ENCODE results near the gene TRMT61A. TPM values are rescaled to one million over a fixed set of nuclear protein-coding genes. Genes with fewer than 3 reads are reported as not detected.

TRMT61A gene
- total RNA-seq, 1 donor from 2014 or later = 17.1 TPM

DNA sequence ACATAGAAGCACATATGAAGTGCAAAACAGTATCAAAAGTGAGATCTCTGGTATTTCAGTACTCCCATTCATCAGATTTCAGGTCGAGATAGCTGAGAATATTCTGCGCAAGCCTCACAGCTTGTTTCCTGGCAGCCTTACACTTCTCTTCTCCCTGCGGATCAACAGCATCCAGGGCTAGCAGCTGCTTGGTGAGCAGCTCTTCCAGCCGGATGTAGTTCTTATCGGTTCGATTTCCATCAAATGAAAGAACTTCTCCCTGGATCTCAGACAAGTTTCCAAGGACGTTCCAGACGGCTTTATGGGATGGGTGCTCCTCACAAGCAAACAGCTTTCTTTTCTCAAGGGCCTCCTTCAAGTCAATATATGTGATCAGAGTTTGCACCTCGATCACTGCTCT, 30.8 kb downstream of the TRMT61A start:
- TF ChIP-seq, protein P1, sequence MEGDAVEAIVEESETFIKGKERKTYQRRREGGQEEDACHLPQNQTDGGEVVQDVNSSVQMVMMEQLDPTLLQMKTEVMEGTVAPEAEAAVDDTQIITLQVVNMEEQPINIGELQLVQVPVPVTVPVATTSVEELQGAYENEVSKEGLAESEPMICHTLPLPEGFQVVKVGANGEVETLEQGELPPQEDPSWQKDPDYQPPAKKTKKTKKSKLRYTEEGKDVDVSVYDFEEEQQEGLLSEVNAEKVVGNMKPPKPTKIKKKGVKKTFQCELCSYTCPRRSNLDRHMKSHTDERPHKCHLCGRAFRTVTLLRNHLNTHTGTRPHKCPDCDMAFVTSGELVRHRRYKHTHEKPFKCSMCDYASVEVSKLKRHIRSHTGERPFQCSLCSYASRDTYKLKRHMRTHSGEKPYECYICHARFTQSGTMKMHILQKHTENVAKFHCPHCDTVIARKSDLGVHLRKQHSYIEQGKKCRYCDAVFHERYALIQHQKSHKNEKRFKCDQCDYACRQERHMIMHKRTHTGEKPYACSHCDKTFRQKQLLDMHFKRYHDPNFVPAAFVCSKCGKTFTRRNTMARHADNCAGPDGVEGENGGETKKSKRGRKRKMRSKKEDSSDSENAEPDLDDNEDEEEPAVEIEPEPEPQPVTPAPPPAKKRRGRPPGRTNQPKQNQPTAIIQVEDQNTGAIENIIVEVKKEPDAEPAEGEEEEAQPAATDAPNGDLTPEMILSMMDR (IDR thresholded peaks at IDR 0.05; ENCODE audit: insufficient read depth, low read length, poor library complexity, severe bottlenecking) = no peak
- Histone ChIP-seq H3K4me3 (ENCODE audit: low read depth, low read length) (no peak overlapping the region), H3K27me3 (ENCODE audit: control insufficient read depth, insufficient read depth, low read length) (no peaks in the 10 kb centered on the region), H3K36me3 (ENCODE audit: control insufficient read depth, insufficient read depth, low read length) (no peaks in the 10 kb centered on the region)
- DNase-seq (ENCODE audit: low read depth) = no peak

GRCh38 chr14:103560691-103561090, 31.7 kb downstream of the TRMT61A start:
- DNase-seq (ENCODE audit: low read depth) = no peak
- Histone ChIP-seq H3K27me3 (ENCODE audit: control insufficient read depth, insufficient read depth, low read length) (no peaks in the 10 kb centered on the region), H3K36me3 (ENCODE audit: control insufficient read depth, insufficient read depth, low read length) (no peaks in the 10 kb centered on the region), H3K4me3 (ENCODE audit: low read depth, low read length) (no peak overlapping the region)
- TF ChIP-seq, protein P1 (IDR thresholded peaks at IDR 0.05; ENCODE audit: insufficient read depth, low read length, poor library complexity, severe bottlenecking) = no peak

- Histone ChIP-seq H3K4me3 (ENCODE audit: low read depth, low read length) (peak overlapping the region; percentile 98), H3K36me3 (ENCODE audit: control insufficient read depth, insufficient read depth, low read length) (no peaks in the 10 kb centered on the region), H3K27me3 (ENCODE audit: control insufficient read depth, insufficient read depth, low read length) (no peaks in the 10 kb centered on the region)
- DNase-seq (ENCODE audit: low read depth) = no peak
- TF ChIP-seq, protein P1 (IDR thresholded peaks at IDR 0.05; ENCODE audit: insufficient read depth, low read length, poor library complexity, severe bottlenecking) = no peak
Measured at GRCh38 chr14:103561381-103562178, 32.6 kb downstream of the TRMT61A start.

GRCh38 chr14:103562179-103562428, 33.1 kb downstream of the TRMT61A start:
- TF ChIP-seq, protein P1 (IDR thresholded peaks at IDR 0.05; ENCODE audit: insufficient read depth, low read length, poor library complexity, severe bottlenecking) = no peak
- H3K36me3 ChIP-seq (ENCODE audit: control insufficient read depth, insufficient read depth, low read length) = no peaks in the 10 kb centered on the region
- peak overlapping the region; percentile 98 for H3K4me3 ChIP-seq (ENCODE audit: low read depth, low read length)
- no peaks in the 10 kb centered on the region for H3K27me3 ChIP-seq (ENCODE audit: control insufficient read depth, insufficient read depth, low read length)
- no peak for DNase-seq (ENCODE audit: low read depth)

- H3K4me3 ChIP-seq (ENCODE audit: low read depth, low read length) = peak within 1 kb of the TSS; percentile 98
- DNase-seq (ENCODE audit: low read depth) = no peak
- no peaks in the 10 kb centered on the region for H3K27me3 ChIP-seq (ENCODE audit: control insufficient read depth, insufficient read depth, low read length)
- H3K36me3 ChIP-seq (ENCODE audit: control insufficient read depth, insufficient read depth, low read length) = no peaks in the 10 kb centered on the region
- TF ChIP-seq, protein P1 (IDR thresholded peaks at IDR 0.05; ENCODE audit: insufficient read depth, low read length, poor library complexity, severe bottlenecking) = no peak
Measured at GRCh38 chr14:103562429-103563225, 33.6 kb downstream of the TRMT61A start, which contains the start of the genes BAG5 and COA8. TSS of gene BAG5 (minus strand) at chr14:103562657. CDS start at chr14:103561164, 1,493 bp downstream. TSS of gene COA8 (plus strand) at chr14:103562960. CDS start at chr14:103563002, 42 bp downstream.
